ENCODE measurements around the gene TBC1D8. TPM values are rescaled to one million over a fixed set of nuclear protein-coding genes. Genes with fewer than 3 reads are reported as not detected.

Gene TBC1D8
- total RNA-seq, 1 donor from 2014 or later = 3.9 TPM

DNA sequence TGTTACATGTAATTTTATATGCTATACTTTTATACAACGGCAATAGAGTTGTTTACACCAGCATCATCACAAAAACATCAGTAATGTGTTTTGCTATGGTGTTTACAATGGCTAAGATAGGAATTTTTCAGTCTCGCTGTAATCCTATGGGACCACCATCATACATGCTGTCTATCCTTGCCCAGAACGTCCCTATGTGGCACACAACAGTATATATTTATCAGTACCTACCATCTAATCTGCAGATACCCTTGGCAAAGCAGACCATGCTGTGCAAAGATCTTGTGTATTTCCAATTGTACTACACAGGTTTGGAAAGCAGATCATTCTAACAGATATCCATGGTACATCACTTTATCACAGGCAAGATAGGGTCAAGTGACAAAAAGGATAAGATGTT, 133.8 kb downstream of the TBC1D8 start:
- DNase-seq (ENCODE audit: low spot score) = no peak
- H3K36me3 ChIP-seq = peaks cover 11% of the 10 kb centered on the region
- peaks cover 7% of the 10 kb centered on the region for H3K79me2 ChIP-seq (ENCODE audit: low read depth)
- Mint-ChIP-seq H3K27me3 (ENCODE audit: insufficient read depth, low read depth) (peaks cover 2% of the 10 kb centered on the region), H3K9me3 (peaks cover 6% of the 10 kb centered on the region), H3K4me3 (no peak overlapping the region), H3K36me3 (peaks cover 49% of the 10 kb centered on the region), H3K27ac (no peak overlapping the region), H3K4me1 (no peaks in the 10 kb centered on the region)
- H3F3A ChIP-seq (ENCODE audit: low read depth) = peaks cover 3% of the 10 kb centered on the region
- no peak overlapping the region for H3K27ac ChIP-seq
- no peak overlapping the region for H2AFZ ChIP-seq (replicated peaks)
- H3K4me1 ChIP-seq = no peaks in the 10 kb centered on the region
- no peak overlapping the region for H3K4me2 ChIP-seq
- no peak overlapping the region for H3K9ac ChIP-seq
- no peak overlapping the region for H3K4me3 ChIP-seq
- H4K20me1 ChIP-seq (ENCODE audit: low read depth) = peaks cover 1% of the 10 kb centered on the region
- no peaks in the 10 kb centered on the region for H3K9me3 ChIP-seq (ENCODE audit: low read depth)
- TF ChIP-seq, protein P1, sequence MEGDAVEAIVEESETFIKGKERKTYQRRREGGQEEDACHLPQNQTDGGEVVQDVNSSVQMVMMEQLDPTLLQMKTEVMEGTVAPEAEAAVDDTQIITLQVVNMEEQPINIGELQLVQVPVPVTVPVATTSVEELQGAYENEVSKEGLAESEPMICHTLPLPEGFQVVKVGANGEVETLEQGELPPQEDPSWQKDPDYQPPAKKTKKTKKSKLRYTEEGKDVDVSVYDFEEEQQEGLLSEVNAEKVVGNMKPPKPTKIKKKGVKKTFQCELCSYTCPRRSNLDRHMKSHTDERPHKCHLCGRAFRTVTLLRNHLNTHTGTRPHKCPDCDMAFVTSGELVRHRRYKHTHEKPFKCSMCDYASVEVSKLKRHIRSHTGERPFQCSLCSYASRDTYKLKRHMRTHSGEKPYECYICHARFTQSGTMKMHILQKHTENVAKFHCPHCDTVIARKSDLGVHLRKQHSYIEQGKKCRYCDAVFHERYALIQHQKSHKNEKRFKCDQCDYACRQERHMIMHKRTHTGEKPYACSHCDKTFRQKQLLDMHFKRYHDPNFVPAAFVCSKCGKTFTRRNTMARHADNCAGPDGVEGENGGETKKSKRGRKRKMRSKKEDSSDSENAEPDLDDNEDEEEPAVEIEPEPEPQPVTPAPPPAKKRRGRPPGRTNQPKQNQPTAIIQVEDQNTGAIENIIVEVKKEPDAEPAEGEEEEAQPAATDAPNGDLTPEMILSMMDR (IDR thresholded peaks at IDR 0.05) = no peak
- TF ChIP-seq EZH2 (IDR thresholded peaks at IDR 0.05) = no peak
- TF ChIP-seq EZH2phosphoT487 (IDR thresholded peaks at IDR 0.05) = no peak
- no peaks in the 10 kb centered on the region for H3K27me3 ChIP-seq

DNA sequence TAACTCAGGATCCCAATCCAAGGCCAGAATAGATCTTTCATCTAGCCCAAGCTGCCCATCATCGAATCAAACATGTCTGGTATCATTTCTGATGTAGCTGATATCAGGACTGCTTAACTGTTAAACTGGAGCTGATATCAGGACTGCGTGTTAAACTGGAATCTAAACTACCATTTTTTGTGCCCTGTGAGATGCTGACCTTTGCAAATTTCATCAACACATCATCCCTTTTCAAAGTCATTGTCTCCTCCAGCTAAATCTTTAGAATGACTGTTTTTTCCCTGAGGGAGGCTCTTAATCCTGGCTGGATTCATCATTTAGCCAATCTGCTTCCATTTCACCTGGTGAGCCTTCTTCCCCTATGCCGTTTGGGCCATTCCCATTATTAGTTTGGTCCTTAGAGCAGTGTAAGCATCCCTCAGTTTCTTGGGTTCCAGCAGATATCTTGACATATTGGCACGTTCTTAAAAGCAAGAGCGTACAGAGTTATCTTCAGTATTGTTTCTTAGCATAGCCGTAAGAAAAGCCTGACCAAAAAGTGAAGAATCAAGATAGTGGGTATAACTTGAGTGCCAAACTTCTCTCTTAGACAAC, 136.8 kb downstream of the TBC1D8 start:
- Histone ChIP-seq H3K27ac (no peak overlapping the region), H3K27me3 (no peaks in the 10 kb centered on the region), H3K4me2 (no peak overlapping the region), H3K9me3 (ENCODE audit: low read depth) (no peaks in the 10 kb centered on the region), H3K4me1 (no peaks in the 10 kb centered on the region), H3K9ac (no peak overlapping the region), H3F3A (ENCODE audit: low read depth) (peaks cover 25% of the 10 kb centered on the region), H3K4me3 (no peak overlapping the region), H3K79me2 (ENCODE audit: low read depth) (peaks cover 7% of the 10 kb centered on the region), H2AFZ (replicated peaks) (no peak overlapping the region), H3K36me3 (peaks cover 11% of the 10 kb centered on the region), H4K20me1 (ENCODE audit: low read depth) (peaks cover 20% of the 10 kb centered on the region)
- Mint-ChIP-seq H3K36me3 (peaks cover 39% of the 10 kb centered on the region), H3K27ac (no peak overlapping the region), H3K4me1 (no peaks in the 10 kb centered on the region), H3K9me3 (peaks cover 6% of the 10 kb centered on the region), H3K27me3 (ENCODE audit: insufficient read depth, low read depth) (peaks cover 2% of the 10 kb centered on the region), H3K4me3 (no peak overlapping the region)
- TF ChIP-seq, protein P1 (IDR thresholded peaks at IDR 0.05) = no peak
- TF ChIP-seq EZH2phosphoT487 (IDR thresholded peaks at IDR 0.05) (no peak), EZH2 (IDR thresholded peaks at IDR 0.05) (no peak)
- DNase-seq (ENCODE audit: low spot score) = no peak

DNA sequence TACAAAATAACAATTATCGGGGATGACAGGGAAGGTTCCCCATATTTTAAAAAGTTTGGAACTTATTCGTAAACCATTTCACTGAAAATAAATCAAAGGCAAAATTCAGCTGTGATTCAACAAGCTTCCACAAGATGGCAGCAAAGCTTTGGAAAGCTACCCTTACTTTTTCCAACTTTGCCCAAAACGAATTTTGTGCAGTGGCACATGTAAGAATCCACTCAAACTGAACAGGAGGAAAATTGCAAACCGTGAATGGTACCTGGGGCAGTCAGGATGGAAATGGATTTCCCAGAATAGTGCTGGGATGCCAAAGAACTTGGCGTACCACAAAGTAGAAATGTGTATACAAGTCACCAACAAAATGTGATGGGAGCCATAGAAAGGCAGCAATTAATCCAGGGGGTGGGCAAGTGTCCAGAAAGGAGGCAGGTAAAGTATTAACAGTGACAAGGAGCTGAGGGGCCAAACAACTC, 138.4 kb downstream of the TBC1D8 start:
- Histone ChIP-seq H3K4me3 (no peak overlapping the region), H3K36me3 (peaks cover 11% of the 10 kb centered on the region), H3K9me3 (ENCODE audit: low read depth) (no peaks in the 10 kb centered on the region), H3K79me2 (ENCODE audit: low read depth) (peaks cover 7% of the 10 kb centered on the region), H2AFZ (replicated peaks) (no peak overlapping the region), H3K9ac (no peak overlapping the region), H4K20me1 (ENCODE audit: low read depth) (peaks cover 20% of the 10 kb centered on the region), H3K4me2 (no peak overlapping the region), H3K27ac (no peak overlapping the region), H3K4me1 (no peaks in the 10 kb centered on the region), H3K27me3 (no peaks in the 10 kb centered on the region), H3F3A (ENCODE audit: low read depth) (peaks cover 41% of the 10 kb centered on the region)
- H3K27me3 Mint-ChIP-seq (ENCODE audit: insufficient read depth, low read depth) = peaks cover 2% of the 10 kb centered on the region
- TF ChIP-seq, protein P1 (IDR thresholded peaks at IDR 0.05) = peak; percentile 89
- no peak for TF ChIP-seq EZH2phosphoT487 (IDR thresholded peaks at IDR 0.05)
- peak; percentile 44 for DNase-seq (ENCODE audit: low spot score)
- H3K27ac Mint-ChIP-seq = no peak overlapping the region
- peaks cover 38% of the 10 kb centered on the region for H3K36me3 Mint-ChIP-seq
- no peaks in the 10 kb centered on the region for H3K4me1 Mint-ChIP-seq
- H3K4me3 Mint-ChIP-seq = no peak overlapping the region
- H3K9me3 Mint-ChIP-seq = peaks cover 6% of the 10 kb centered on the region

Data from neural progenitor cell (in vitro differentiated cells).